ENCODE data around the gene N4BP3.
A peak's percentile ranks its signal among the peaks of the same experiment; 100 is the strongest.

N4BP3 gene

DNA sequence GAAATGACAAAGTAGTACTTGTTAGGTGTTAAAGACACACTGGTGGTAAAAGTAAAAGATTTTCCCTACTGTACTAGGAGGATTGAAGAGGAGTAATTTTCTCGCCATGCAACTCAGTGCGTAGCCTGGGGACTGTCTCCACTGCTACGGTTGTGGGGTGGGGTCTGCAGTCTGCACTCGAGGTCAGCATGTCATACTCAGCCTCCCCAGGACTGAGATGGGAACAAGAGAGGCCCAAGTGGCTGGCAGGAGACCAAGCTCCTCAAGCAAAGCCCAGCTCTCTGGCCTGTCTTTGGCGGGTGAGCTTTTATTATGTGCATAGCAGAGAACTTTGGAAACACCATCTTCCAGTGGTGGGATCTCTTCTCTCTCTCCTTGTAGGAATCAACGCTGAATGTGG lies 29.9 kb downstream of the N4BP3 start:
- no peaks in the 10 kb centered on the region for H3K9me3 ChIP-seq (ENCODE audit: low read length)
- H3K4me1 ChIP-seq (ENCODE audit: insufficient read depth, low read length): peaks cover 6% of the 10 kb centered on the region
- peaks cover 58% of the 10 kb centered on the region for H3K36me3 ChIP-seq (ENCODE audit: insufficient read depth, low read length)
- no peak overlapping the region for H3K9ac ChIP-seq (ENCODE audit: low read length)
- no peak overlapping the region for H3K27ac ChIP-seq (ENCODE audit: low read depth, low read length)
- no peak overlapping the region for H3K4me3 ChIP-seq (ENCODE audit: low read depth in 1 of 2, low read length in 2 of 2)
- no peaks in the 10 kb centered on the region for H3K27me3 ChIP-seq (ENCODE audit: control insufficient read depth in 1 of 2, insufficient read depth in 2 of 2, low read length in 2 of 2)

DNA sequence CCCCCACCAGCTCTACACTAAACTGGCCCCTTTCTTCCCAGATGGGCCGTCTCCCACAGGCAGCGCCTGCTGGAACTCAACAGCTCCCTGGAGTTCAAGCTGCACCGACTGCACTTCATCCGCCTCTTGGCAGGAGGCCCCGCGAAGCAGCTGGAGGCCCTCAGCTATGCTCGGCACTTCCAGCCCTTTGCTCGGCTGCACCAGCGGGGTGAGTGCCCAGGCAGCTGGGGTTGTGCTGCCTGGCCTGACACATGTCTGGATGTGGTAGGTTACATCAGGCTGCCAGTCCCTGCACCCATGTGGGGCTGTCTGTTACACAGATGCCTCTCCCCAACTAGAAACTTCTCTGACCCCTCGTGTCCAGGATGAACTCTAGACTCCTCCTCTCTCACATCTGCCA lies 30.6 kb downstream of the N4BP3 start:
- no peaks in the 10 kb centered on the region for H3K27me3 ChIP-seq (ENCODE audit: control insufficient read depth in 1 of 2, insufficient read depth in 2 of 2, low read length in 2 of 2)
- peaks cover 64% of the 10 kb centered on the region for H3K36me3 ChIP-seq (ENCODE audit: insufficient read depth, low read length)
- no peak overlapping the region for H3K4me3 ChIP-seq (ENCODE audit: low read depth in 1 of 2, low read length in 2 of 2)
- H3K27ac ChIP-seq (ENCODE audit: low read depth, low read length): no peak overlapping the region
- peaks cover 6% of the 10 kb centered on the region for H3K4me1 ChIP-seq (ENCODE audit: insufficient read depth, low read length)
- no peak overlapping the region for H3K9ac ChIP-seq (ENCODE audit: low read length)
- H3K9me3 ChIP-seq (ENCODE audit: low read length): no peaks in the 10 kb centered on the region

DNA sequence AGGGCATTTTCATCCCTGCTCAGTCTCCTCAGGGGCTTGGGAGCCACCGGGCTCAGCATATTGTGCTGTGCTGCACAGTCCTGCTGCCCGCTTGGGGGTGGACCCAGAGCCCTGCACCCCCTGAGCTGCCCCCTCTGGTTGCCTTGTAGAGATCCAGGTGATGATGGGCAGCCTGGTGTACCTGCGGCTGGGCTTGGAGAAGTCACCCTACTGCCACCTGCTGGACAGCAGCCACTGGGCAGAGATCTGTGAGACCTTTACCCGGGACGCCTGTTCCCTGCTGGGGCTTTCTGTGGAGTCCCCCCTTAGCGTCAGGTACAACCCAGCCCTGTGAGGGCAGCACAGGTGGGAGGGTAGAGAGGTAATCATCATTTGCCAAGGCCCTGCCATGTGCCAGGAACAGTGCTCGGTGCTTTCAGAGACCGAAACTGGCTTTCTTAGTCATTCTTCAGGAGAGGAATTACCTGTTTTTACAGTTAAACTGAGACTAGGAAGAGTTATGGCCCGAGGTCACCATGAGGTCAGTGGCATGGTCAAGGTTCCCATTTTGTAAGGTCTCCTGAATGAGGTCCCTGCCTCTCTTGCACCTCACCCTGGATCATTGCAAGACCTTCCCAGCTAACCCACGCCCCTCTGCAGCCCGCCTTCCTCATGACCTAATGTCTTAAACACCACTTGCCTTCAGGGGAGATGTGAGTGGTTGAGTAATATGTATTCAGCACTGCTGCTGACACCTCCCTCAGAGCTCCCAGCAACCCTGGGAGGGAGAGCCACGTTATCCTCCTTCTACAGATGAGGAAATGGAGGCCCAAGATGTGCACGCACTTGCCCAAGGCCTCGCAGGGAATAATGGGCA lies 32.9 kb downstream of the N4BP3 start:
- H3K27ac ChIP-seq (ENCODE audit: low read depth, low read length): no peak overlapping the region
- peaks cover 6% of the 10 kb centered on the region for H3K4me1 ChIP-seq (ENCODE audit: insufficient read depth, low read length)
- H3K4me3 ChIP-seq (ENCODE audit: low read depth in 1 of 2, low read length in 2 of 2): no peak overlapping the region
- no peaks in the 10 kb centered on the region for H3K27me3 ChIP-seq (ENCODE audit: control insufficient read depth in 1 of 2, insufficient read depth in 2 of 2, low read length in 2 of 2)
- no peak overlapping the region for H3K9ac ChIP-seq (ENCODE audit: low read length)
- H3K9me3 ChIP-seq (ENCODE audit: low read length): no peaks in the 10 kb centered on the region
- peaks cover 81% of the 10 kb centered on the region for H3K36me3 ChIP-seq (ENCODE audit: insufficient read depth, low read length)

GRCh38 chr5:178147406-178147805 lies 34.1 kb downstream of the N4BP3 start:
- Histone ChIP-seq H3K27ac (ENCODE audit: low read depth, low read length) (no peak overlapping the region), H3K4me1 (ENCODE audit: insufficient read depth, low read length) (peaks cover 14% of the 10 kb centered on the region), H3K9me3 (ENCODE audit: low read length) (no peaks in the 10 kb centered on the region), H3K4me3 (ENCODE audit: low read depth in 1 of 2, low read length in 2 of 2) (no peak overlapping the region), H3K27me3 (ENCODE audit: control insufficient read depth in 1 of 2, insufficient read depth in 2 of 2, low read length in 2 of 2) (no peaks in the 10 kb centered on the region), H3K9ac (ENCODE audit: low read length) (no peak overlapping the region), H3K36me3 (ENCODE audit: insufficient read depth, low read length) (peaks cover 78% of the 10 kb centered on the region)

DNA sequence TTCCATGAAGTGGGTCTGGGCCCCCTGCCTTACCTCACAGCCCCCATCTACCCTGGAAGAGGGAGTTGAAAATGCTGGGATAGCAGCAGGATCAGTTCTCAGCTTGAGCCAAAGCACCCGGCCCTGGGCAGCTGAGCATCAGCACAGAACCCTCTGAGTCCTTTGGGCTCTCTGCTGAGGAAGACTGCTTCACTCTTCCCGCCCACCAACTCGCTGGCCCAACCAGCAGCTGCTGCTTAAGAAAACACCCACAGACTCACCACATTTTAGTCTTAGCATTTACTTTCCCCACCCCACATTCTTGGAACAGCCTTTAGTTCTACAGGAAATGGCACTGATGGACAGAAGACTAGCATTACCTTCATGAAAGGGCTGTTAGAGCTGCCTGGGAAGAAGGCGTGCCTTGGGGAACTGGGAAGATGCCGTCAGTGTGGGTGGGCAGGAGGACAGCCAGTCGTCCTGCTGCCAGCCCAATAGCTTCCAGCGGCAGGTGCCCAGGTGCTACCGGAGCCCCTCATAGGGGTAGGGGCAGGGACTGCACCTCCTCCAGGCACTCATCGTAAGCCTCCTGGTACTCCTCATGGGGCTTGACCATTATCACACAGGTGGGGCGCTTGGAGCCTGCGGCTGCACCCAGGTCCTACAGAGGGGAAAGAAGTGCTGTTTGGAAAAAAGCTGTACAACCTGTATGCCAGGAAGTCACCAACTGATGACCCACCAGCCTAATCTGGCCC lies 36.0 kb downstream of the N4BP3 start:
- Histone ChIP-seq H3K9ac (ENCODE audit: low read length) (no peak overlapping the region), H3K4me1 (ENCODE audit: insufficient read depth, low read length) (peaks cover 21% of the 10 kb centered on the region), H3K27me3 (ENCODE audit: control insufficient read depth in 1 of 2, insufficient read depth in 2 of 2, low read length in 2 of 2) (no peaks in the 10 kb centered on the region), H3K27ac (ENCODE audit: low read depth, low read length) (no peak overlapping the region), H3K36me3 (ENCODE audit: insufficient read depth, low read length) (peaks cover 60% of the 10 kb centered on the region), H3K9me3 (ENCODE audit: low read length) (no peaks in the 10 kb centered on the region), H3K4me3 (ENCODE audit: low read depth in 1 of 2, low read length in 2 of 2) (no peak overlapping the region)

DNA sequence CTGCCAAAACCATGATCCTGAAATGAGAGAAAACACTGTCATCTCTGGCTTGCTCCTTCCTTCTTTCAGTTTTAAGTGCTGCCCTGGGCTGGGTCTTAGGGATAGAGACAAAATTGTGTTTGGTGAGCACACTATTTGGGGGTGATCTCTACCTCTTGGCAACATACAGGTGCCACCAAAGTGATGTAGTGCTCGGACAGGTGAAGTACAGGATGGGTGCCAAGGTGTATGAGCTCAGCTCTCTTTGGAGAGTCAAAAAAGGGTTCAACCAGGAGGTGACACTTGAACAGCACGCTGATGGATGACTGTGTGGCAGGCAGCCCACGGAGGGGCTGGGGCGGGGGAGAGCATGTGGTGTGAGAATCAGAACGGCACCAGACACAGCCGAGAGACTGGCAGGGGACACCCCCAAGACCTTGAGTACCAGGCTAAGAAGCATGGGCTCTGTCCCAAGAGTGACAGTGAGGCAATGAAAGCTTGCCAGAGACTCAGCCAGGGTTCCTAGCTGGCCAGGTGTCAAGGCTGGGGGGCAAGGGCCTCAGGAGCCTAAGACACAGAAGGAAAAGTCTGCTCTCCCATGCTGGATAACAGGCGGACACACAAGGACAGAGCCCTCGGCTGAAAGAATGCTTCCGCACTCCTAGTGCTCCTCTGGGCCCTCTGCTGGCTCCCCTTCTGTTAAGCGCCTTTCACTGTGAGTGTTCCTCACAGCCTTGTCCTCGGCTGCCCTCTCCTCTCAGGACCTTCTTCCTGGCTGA lies 37.8 kb downstream of the N4BP3 start:
- Histone ChIP-seq H3K9me3 (ENCODE audit: low read length) (no peaks in the 10 kb centered on the region), H3K4me1 (ENCODE audit: insufficient read depth, low read length) (peaks cover 25% of the 10 kb centered on the region), H3K36me3 (ENCODE audit: insufficient read depth, low read length) (peaks cover 52% of the 10 kb centered on the region), H3K27ac (ENCODE audit: low read depth, low read length) (no peak overlapping the region), H3K4me3 (ENCODE audit: low read depth in 1 of 2, low read length in 2 of 2) (no peak overlapping the region), H3K27me3 (ENCODE audit: control insufficient read depth in 1 of 2, insufficient read depth in 2 of 2, low read length in 2 of 2) (no peaks in the 10 kb centered on the region), H3K9ac (ENCODE audit: low read length) (no peak overlapping the region)

GRCh38 chr5:178152491-178153444 lies 39.4 kb downstream of the N4BP3 start:
- Histone ChIP-seq H3K4me1 (ENCODE audit: insufficient read depth, low read length) (peaks cover 25% of the 10 kb centered on the region), H3K27ac (ENCODE audit: low read depth, low read length) (peak overlapping the region; percentile 73), H3K9me3 (ENCODE audit: low read length) (no peaks in the 10 kb centered on the region), H3K36me3 (ENCODE audit: insufficient read depth, low read length) (peaks cover 35% of the 10 kb centered on the region), H3K27me3 (ENCODE audit: control insufficient read depth in 1 of 2, insufficient read depth in 2 of 2, low read length in 2 of 2) (no peaks in the 10 kb centered on the region), H3K4me3 (ENCODE audit: low read depth in 1 of 2, low read length in 2 of 2) (peak overlapping the region; percentile 50 to 87), H3K9ac (ENCODE audit: low read length) (peak overlapping the region; percentile 53)

- Histone ChIP-seq H3K4me3 (ENCODE audit: low read depth in 1 of 2, low read length in 2 of 2) (peak within 1 kb of the TSS; percentile 50 to 87), H3K4me1 (ENCODE audit: insufficient read depth, low read length) (peaks cover 25% of the 10 kb centered on the region), H3K27ac (ENCODE audit: low read depth, low read length) (peak within 1 kb of the TSS; percentile 73), H3K9me3 (ENCODE audit: low read length) (no peaks in the 10 kb centered on the region), H3K27me3 (ENCODE audit: control insufficient read depth in 1 of 2, insufficient read depth in 2 of 2, low read length in 2 of 2) (no peaks in the 10 kb centered on the region), H3K9ac (ENCODE audit: low read length) (peak within 1 kb of the TSS; percentile 53), H3K36me3 (ENCODE audit: insufficient read depth, low read length) (peaks cover 26% of the 10 kb centered on the region)
Observed at GRCh38 chr5:178153530-178154340, 40.4 kb downstream of the N4BP3 start, which contains the start of gene NHP2. TSS of gene NHP2 (minus strand) at chr5:178153885. CDS start at chr5:178153817, 68 bp downstream.

DNA sequence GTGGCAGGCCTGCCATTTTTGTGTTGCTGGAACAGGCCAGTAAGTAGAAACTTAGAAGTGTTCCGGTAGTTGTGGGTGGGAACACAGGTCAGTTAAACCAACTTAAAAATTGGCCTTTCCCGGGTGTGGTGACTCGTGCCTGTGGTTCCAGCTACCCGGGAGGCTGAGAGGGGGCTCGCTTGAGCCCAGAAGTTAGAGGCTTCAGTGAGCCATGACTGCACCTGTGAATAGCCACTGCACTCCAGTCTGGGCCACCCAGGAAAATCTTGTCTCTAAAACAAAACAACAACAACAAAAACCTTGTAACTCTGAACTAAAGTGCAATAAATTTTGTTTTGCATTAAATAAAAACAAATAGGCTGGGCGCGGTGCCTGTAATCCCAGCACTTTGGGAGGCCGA lies 41.7 kb downstream of the N4BP3 start:
- Histone ChIP-seq H3K36me3 (ENCODE audit: insufficient read depth, low read length) (peaks cover 12% of the 10 kb centered on the region), H3K9ac (ENCODE audit: low read length) (no peak overlapping the region), H3K4me1 (ENCODE audit: insufficient read depth, low read length) (peaks cover 25% of the 10 kb centered on the region), H3K27ac (ENCODE audit: low read depth, low read length) (no peak overlapping the region), H3K4me3 (ENCODE audit: low read depth in 1 of 2, low read length in 2 of 2) (no peak overlapping the region), H3K9me3 (ENCODE audit: low read length) (no peaks in the 10 kb centered on the region), H3K27me3 (ENCODE audit: control insufficient read depth in 1 of 2, insufficient read depth in 2 of 2, low read length in 2 of 2) (no peaks in the 10 kb centered on the region)

DNA sequence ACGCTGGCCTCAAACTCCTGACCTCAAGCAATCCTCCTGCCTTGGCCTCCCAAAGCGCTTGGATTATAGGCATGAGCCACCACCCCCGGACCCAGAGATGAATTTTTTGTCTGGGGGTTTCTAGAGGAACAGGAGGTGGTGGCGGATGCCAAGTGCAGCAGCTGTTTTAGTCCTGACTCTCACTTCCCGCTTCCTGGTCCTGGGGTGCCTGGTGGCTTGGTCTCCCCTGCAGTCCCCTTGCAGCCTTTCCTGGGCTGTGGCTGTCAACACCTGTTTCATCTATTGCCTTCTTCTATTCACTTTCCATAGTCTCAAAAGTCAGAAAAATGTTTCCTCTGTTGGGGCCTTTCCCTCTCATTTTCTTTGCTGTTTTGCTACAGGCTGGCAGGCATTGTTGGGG lies 46.8 kb downstream of the N4BP3 start:
- H3K9me3 ChIP-seq (ENCODE audit: low read length): no peaks in the 10 kb centered on the region
- H3K36me3 ChIP-seq (ENCODE audit: insufficient read depth, low read length): no peaks in the 10 kb centered on the region
- peaks cover 5% of the 10 kb centered on the region for H3K4me1 ChIP-seq (ENCODE audit: insufficient read depth, low read length)
- H3K4me3 ChIP-seq (ENCODE audit: low read depth in 1 of 2, low read length in 2 of 2): no peak overlapping the region
- H3K27me3 ChIP-seq (ENCODE audit: control insufficient read depth in 1 of 2, insufficient read depth in 2 of 2, low read length in 2 of 2): peaks cover 7 to 12% of the 10 kb centered on the region in 2 donors
- no peak overlapping the region for H3K9ac ChIP-seq (ENCODE audit: low read length)
- H3K27ac ChIP-seq (ENCODE audit: low read depth, low read length): no peak overlapping the region

Measured in muscle layer of colon (tissue), 2 donors.